ENCODE results near the gene IL21. TPM values are rescaled to one million over a fixed set of nuclear protein-coding genes. Genes with fewer than 3 reads are reported as not detected.
A peak's percentile ranks its signal among the peaks of the same experiment; 100 is the strongest.
"Not testable (repeated sequence)": the region's sequence is repeated elsewhere in the genome, so short reads cannot be mapped to it uniquely, and the experiment has no call there.

The IL21 gene
- total RNA-seq, 1 donor from 2014 or later: not detected

GRCh38 chr4:122583906-122584305 is 37.0 kb downstream of the IL21 start:
- DNase-seq (ENCODE audit: extremely low read depth, low read depth, low spot score): no peak

GRCh38 chr4:122577808-122578781 is 42.8 kb downstream of the IL21 start:
- no peak for DNase-seq (ENCODE audit: extremely low read depth, low read depth, low spot score)

- DNase-seq (ENCODE audit: extremely low read depth, low read depth, low spot score): no peak
These were observed 43.7 kb downstream of the IL21 start for GRCh38 chr4:122577189-122577553.

- DNase-seq (ENCODE audit: extremely low read depth, low read depth, low spot score): peak; percentile 42
These were observed 44.3 kb downstream of the IL21 start for GRCh38 chr4:122576261-122577188.

- DNase-seq (ENCODE audit: extremely low read depth, low read depth, low spot score): not testable (repeated sequence)
These were observed 46.5 kb downstream of the IL21 start for GRCh38 chr4:122574347-122574746.

- no peak for DNase-seq (ENCODE audit: extremely low read depth, low read depth, low spot score)
These were observed 58.4 kb downstream of the IL21 start for GRCh38 chr4:122562449-122562848.

Other genes starting within 250 kb of the IL21 start
- gene ADAD1, start 242.1 kb downstream of the IL21 start, total RNA-seq: not detected in 2 replicates
- gene IL2, start 164.3 kb downstream of the IL21 start, total RNA-seq: not detected in 2 replicates
- gene BBS12, start 111.6 kb upstream of the IL21 start, total RNA-seq: 2.5 TPM in 2 replicates
- gene FGF2, start 205.8 kb upstream of the IL21 start, total RNA-seq: 3.0 and 4.9 TPM in 2 replicates

Measured in glomerular endothelial cell (primary cell).